ENCODE measurements around the gene TACSTD2.
"Not testable (repeated sequence)": the region's sequence is repeated elsewhere in the genome, so short reads cannot be mapped to it uniquely, and the experiment has no call there.

TACSTD2 gene

DNA sequence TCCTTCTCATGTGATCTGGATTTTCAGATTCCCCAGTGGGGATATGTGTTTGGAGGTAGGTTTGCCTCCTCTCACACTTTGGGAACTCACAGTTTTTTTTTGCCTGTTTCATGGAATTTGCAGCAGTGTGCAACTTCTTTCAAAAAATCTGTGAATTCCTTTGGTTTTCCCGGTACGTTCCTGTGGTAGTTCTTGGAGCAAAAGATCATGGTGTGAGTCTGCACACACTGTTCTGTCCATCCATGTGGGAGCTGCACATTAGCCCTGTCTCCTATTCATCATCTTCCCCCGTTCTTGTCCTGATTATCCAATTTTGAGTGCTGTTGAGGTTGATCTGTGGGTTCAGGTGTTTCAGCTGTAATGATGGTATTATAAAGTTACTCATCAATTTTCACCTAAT is 30.3 kb upstream of the TACSTD2 start:
- H3K9ac ChIP-seq (ENCODE audit: low read length) = no peak overlapping the region

DNA sequence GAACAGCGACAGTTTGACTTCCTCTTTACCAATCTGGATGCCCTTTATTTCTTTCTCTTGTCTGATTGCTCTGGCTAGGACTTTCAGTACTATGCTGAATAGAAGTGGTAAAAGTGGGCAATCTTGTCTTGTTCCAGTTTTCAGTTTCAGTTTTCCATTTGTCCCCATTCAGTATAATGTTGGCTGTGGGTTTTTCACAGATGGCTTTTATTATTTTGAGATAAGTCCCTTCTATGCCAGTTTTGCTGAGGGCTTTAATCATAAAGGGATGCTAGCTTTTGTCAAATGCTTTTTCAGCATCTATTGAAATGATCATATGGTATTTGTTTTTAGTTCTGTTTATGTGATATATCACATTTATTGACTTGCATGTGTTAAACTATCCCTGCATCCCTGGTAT is 24.9 kb upstream of the TACSTD2 start:
- not testable (repeated sequence) for H3K36me3 ChIP-seq (ENCODE audit: control insufficient read depth, insufficient read depth, low read length); H3K4me3 ChIP-seq (ENCODE audit: low read length); H3K27ac ChIP-seq (ENCODE audit: low read depth, low read length); H3K27me3 ChIP-seq (ENCODE audit: control insufficient read depth, insufficient read depth, low read length); H3K4me1 ChIP-seq (ENCODE audit: control insufficient read depth, insufficient read depth, low read length); H3K9ac ChIP-seq (ENCODE audit: low read length)

More for the DNA sequence above, 30.3 kb upstream of the TACSTD2 start:
- H3K27me3 ChIP-seq (ENCODE audit: control insufficient read depth, insufficient read depth, low read length) = no peaks in the 10 kb centered on the region
- no peaks in the 10 kb centered on the region for H3K36me3 ChIP-seq (ENCODE audit: control insufficient read depth, insufficient read depth, low read length)
- H3K4me3 ChIP-seq (ENCODE audit: low read length) = no peak overlapping the region
- H3K4me1 ChIP-seq (ENCODE audit: control insufficient read depth, insufficient read depth, low read length) = no peaks in the 10 kb centered on the region
- H3K27ac ChIP-seq (ENCODE audit: low read depth, low read length) = no peak overlapping the region

DNA sequence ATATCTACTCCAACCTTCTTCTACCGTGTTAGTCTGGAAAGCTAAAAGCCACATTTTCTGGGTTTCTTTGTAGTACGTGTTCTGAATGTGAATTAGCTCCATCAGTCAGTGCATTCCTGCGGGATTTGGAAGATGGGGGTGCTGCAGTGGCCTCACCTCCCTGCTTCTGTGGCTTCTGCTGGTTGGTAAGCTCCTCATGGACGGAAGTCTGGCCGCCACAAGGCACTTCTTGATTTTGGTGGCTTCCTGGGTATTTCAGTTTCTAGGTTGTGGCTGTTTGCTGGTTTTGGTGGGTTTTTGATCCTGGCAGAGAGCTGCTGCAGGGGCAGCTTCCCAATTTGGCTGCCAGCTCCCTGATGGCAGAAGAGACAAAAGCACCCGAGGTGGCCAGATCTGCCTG is 20.9 kb upstream of the TACSTD2 start:
- H3K4me3 ChIP-seq (ENCODE audit: low read length) = no peak overlapping the region
- no peak overlapping the region for H3K27ac ChIP-seq (ENCODE audit: low read depth, low read length)
- no peaks in the 10 kb centered on the region for H3K27me3 ChIP-seq (ENCODE audit: control insufficient read depth, insufficient read depth, low read length)
- H3K36me3 ChIP-seq (ENCODE audit: control insufficient read depth, insufficient read depth, low read length) = no peaks in the 10 kb centered on the region
- peaks cover 4% of the 10 kb centered on the region for H3K4me1 ChIP-seq (ENCODE audit: control insufficient read depth, insufficient read depth, low read length)
- no peak overlapping the region for H3K9ac ChIP-seq (ENCODE audit: low read length)

DNA sequence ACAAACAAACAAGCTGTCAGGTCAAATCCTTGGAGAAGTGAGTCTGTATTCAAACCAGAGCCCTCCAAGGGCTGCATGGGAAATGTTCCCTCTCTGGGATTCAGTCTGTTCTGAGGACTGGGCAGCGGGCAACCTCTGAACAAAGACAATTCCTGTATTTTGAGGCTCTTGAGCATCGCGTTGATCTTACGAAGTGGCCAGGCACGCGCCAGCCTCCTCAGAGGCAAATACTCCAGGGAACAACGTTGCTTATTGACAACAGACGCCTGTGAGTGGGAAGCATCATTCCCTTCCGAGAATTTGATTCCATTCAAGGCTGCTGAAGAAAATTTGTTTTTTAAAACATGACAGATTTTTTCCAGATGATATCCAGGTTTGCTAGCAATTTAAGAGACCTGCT is 20.0 kb upstream of the TACSTD2 start:
- H3K4me3 ChIP-seq (ENCODE audit: low read length) = no peak overlapping the region
- no peak overlapping the region for H3K27ac ChIP-seq (ENCODE audit: low read depth, low read length)

DNA sequence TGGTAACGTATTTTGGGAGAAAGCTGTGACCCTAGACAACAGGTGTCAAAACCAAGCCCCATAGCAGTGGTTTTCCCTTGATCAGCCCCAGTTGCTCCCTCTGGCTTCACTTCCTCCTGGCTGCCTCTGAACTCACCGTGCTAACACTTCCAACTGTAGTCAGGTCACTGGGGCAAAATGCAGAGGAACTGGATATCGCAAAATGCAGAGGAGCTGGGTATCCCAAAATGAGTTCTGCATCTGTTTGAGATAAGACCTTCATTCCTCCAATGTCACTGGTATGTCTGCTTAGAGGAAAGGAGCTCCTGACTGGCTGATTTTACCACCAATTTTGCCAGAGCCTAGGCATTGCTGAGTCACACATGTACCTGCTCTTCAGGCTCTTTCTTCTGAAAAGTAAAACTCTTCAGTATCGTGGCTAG is 19.6 kb upstream of the TACSTD2 start:
- Histone ChIP-seq H3K4me3 (ENCODE audit: low read length) (no peak overlapping the region), H3K9ac (ENCODE audit: low read length) (no peak overlapping the region), H3K27ac (ENCODE audit: low read depth, low read length) (no peak overlapping the region), H3K4me1 (ENCODE audit: control insufficient read depth, insufficient read depth, low read length) (peaks cover 14% of the 10 kb centered on the region), H3K36me3 (ENCODE audit: control insufficient read depth, insufficient read depth, low read length) (no peaks in the 10 kb centered on the region), H3K27me3 (ENCODE audit: control insufficient read depth, insufficient read depth, low read length) (no peaks in the 10 kb centered on the region)

More for the DNA sequence above, 20.0 kb upstream of the TACSTD2 start:
- no peak overlapping the region for H3K9ac ChIP-seq (ENCODE audit: low read length)
- no peaks in the 10 kb centered on the region for H3K36me3 ChIP-seq (ENCODE audit: control insufficient read depth, insufficient read depth, low read length)
- H3K27me3 ChIP-seq (ENCODE audit: control insufficient read depth, insufficient read depth, low read length) = no peaks in the 10 kb centered on the region
- peaks cover 11% of the 10 kb centered on the region for H3K4me1 ChIP-seq (ENCODE audit: control insufficient read depth, insufficient read depth, low read length)

DNA sequence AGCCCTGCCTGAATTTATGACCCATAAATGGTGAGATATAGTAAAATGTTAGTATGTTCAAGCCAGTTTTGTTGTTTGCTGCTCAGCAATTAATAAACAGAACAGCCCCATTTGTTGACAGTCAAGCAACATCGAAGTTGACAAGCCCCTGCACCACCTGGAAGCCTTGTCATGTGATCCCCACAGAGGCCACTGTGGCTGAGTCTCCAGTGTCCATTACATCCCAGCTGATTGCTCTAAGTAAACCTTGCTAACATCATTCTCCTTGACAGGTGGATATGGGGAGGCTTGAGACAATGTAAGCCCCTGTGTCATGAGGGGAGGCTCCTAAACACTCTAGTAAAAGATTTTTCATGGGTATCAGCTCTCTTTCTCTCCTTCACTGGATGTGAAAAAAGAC is 17.5 kb upstream of the TACSTD2 start:
- H3K4me3 ChIP-seq (ENCODE audit: low read length) = no peak overlapping the region
- H3K9ac ChIP-seq (ENCODE audit: low read length) = no peak overlapping the region
- no peaks in the 10 kb centered on the region for H3K36me3 ChIP-seq (ENCODE audit: control insufficient read depth, insufficient read depth, low read length)
- peaks cover 14% of the 10 kb centered on the region for H3K4me1 ChIP-seq (ENCODE audit: control insufficient read depth, insufficient read depth, low read length)
- H3K27ac ChIP-seq (ENCODE audit: low read depth, low read length) = no peak overlapping the region
- no peaks in the 10 kb centered on the region for H3K27me3 ChIP-seq (ENCODE audit: control insufficient read depth, insufficient read depth, low read length)

DNA sequence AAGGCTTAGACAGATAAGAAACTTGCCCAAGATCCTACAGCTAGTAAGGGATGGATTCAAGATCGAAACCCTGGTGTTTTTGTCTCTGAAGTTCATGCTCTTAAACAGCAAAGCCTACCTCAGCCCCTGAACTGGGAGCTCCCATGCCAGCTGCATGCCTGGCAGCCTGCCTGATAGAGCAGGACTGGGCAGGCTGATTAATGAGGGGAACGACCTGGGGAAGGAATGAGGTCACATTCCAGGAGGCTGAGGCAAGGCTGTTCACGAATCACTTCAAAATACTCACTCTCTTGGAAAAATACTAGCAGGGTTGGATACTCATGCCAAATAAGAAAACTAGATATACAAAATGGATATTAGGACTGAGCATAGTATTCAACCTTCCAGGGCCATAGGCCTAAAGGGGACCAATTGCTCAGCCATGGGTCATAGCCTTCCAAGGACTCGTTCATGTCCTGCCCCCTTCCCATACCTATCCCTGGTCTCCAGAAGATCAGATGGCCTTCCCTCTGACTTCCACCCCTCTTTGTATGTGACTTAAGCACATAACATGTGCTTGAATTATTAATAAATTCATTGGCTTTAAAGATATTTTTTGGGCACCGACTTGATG is 15.6 kb upstream of the TACSTD2 start:
- no peaks in the 10 kb centered on the region for H3K36me3 ChIP-seq (ENCODE audit: control insufficient read depth, insufficient read depth, low read length)
- no peak overlapping the region for H3K27ac ChIP-seq (ENCODE audit: low read depth, low read length)
- H3K9ac ChIP-seq (ENCODE audit: low read length) = no peak overlapping the region

DNA sequence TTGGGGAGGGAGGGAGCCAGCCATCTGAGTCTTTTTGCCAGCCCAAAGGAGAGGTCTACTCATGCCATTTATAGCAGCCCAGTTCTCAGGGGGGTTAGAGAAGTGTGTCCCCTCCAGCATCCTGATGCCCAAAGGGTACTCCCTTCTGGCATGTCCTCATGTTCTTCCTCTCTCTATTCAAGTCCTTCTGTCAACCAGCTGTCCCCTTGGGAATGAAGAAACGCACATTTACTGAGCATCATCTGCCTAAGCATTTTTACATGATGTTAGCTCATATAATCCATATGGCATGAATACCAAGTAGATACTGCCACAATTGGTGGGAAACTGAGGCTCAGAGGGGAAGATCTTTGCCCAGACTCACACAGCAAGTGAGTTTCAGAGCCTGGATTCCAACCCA is 14.8 kb upstream of the TACSTD2 start:
- Histone ChIP-seq H3K4me3 (ENCODE audit: low read length) (no peak overlapping the region), H3K4me1 (ENCODE audit: control insufficient read depth, insufficient read depth, low read length) (peaks cover 12% of the 10 kb centered on the region), H3K36me3 (ENCODE audit: control insufficient read depth, insufficient read depth, low read length) (no peaks in the 10 kb centered on the region), H3K27ac (ENCODE audit: low read depth, low read length) (no peak overlapping the region), H3K27me3 (ENCODE audit: control insufficient read depth, insufficient read depth, low read length) (no peaks in the 10 kb centered on the region), H3K9ac (ENCODE audit: low read length) (no peak overlapping the region)

More for the DNA sequence above, 15.6 kb upstream of the TACSTD2 start:
- Histone ChIP-seq H3K27me3 (ENCODE audit: control insufficient read depth, insufficient read depth, low read length) (no peaks in the 10 kb centered on the region), H3K4me1 (ENCODE audit: control insufficient read depth, insufficient read depth, low read length) (peaks cover 14% of the 10 kb centered on the region), H3K4me3 (ENCODE audit: low read length) (no peak overlapping the region)

DNA sequence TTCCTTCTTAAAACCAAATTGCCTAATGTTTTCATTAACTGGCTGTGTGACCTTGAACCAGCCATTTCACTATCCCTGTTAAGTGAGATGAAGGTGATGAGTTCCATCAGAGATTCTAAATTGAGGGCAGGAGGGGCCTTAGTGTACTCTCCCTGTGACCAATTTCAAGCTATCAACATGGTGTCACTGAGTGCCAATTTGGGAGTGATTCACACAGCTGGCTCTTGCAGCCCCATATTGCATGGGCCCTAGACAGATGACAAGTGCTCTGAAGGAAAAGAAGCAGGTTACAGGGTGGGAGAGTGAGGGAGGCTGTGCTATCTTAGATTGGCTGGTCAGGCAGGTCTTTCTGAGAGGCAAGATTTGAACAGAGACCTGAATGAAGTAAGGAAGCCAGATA is 13.0 kb upstream of the TACSTD2 start:
- Histone ChIP-seq H3K4me3 (ENCODE audit: low read length) (no peak overlapping the region), H3K9ac (ENCODE audit: low read length) (no peak overlapping the region), H3K4me1 (ENCODE audit: control insufficient read depth, insufficient read depth, low read length) (peaks cover 15% of the 10 kb centered on the region), H3K36me3 (ENCODE audit: control insufficient read depth, insufficient read depth, low read length) (no peaks in the 10 kb centered on the region), H3K27me3 (ENCODE audit: control insufficient read depth, insufficient read depth, low read length) (no peaks in the 10 kb centered on the region), H3K27ac (ENCODE audit: low read depth, low read length) (no peak overlapping the region)

DNA sequence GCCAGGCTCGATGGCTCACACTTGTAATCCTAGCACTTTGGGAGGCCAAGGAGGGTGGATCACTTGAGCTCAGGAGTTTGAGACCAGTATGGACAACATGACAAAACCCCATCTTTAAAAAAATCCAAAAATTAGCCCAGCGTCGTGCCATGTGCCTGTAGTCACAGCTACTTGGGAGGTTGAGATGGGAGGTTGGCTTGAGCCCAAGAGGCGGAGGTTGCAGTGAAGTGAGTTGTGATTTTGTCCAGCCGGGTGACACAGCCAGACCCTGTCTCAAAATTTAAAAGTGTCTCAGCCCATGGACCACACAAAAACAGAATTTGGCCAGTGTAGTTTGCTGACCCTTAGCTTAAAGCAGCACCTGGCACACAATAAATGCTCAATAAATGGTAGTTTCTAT is 11.3 kb upstream of the TACSTD2 start:
- no peaks in the 10 kb centered on the region for H3K36me3 ChIP-seq (ENCODE audit: control insufficient read depth, insufficient read depth, low read length)
- H3K9ac ChIP-seq (ENCODE audit: low read length) = no peak overlapping the region
- no peaks in the 10 kb centered on the region for H3K27me3 ChIP-seq (ENCODE audit: control insufficient read depth, insufficient read depth, low read length)
- peaks cover 15% of the 10 kb centered on the region for H3K4me1 ChIP-seq (ENCODE audit: control insufficient read depth, insufficient read depth, low read length)
- H3K4me3 ChIP-seq (ENCODE audit: low read length) = no peak overlapping the region
- no peak overlapping the region for H3K27ac ChIP-seq (ENCODE audit: low read depth, low read length)

DNA sequence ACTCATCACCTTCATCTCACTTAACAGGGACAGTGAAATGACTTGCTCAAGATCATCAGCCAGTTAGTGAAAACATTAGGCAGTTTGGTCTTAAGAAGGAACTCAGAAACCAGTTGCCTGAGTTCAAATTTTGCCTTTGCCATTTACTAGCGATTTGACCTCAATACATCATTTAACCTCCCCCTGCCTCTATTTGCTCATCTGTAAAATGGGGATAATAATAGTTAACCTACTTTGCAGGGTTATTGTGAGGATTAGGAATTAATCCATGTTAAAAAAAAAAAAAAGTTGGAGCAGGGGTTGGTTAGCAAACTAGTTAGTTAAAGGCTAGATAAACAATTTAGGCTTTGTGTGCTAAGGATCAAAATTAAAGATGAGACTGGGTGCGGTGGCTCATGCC is 10.6 kb upstream of the TACSTD2 start:
- H3K27me3 ChIP-seq (ENCODE audit: control insufficient read depth, insufficient read depth, low read length) = no peaks in the 10 kb centered on the region
- peaks cover 14% of the 10 kb centered on the region for H3K4me1 ChIP-seq (ENCODE audit: control insufficient read depth, insufficient read depth, low read length)
- no peaks in the 10 kb centered on the region for H3K36me3 ChIP-seq (ENCODE audit: control insufficient read depth, insufficient read depth, low read length)
- H3K9ac ChIP-seq (ENCODE audit: low read length) = no peak overlapping the region
- H3K4me3 ChIP-seq (ENCODE audit: low read length) = no peak overlapping the region
- no peak overlapping the region for H3K27ac ChIP-seq (ENCODE audit: low read depth, low read length)

DNA sequence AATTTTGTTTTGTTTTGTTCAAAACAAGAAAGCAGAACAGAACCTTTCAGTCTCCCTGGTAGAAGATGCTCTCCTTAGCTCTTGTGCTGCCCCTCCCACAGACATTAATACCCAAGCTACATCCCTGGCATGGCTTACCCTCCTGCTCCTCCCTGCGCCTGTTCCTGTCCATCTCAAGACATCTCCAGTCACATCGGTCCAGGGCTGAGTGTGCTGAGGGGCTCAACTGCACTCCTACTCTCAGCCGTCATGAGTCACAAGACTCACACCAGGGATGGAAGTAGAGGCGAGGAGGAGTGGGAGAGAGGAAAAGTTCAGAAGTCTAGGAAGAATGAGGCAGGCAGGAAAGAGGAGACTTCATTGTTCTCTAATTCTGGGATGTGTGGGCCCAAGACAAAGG is 9.2 kb upstream of the TACSTD2 start:
- Histone ChIP-seq H3K4me1 (ENCODE audit: control insufficient read depth, insufficient read depth, low read length) (peaks cover 5% of the 10 kb centered on the region), H3K27ac (ENCODE audit: low read depth, low read length) (no peak overlapping the region), H3K36me3 (ENCODE audit: control insufficient read depth, insufficient read depth, low read length) (no peaks in the 10 kb centered on the region), H3K4me3 (ENCODE audit: low read length) (no peak overlapping the region), H3K9ac (ENCODE audit: low read length) (no peak overlapping the region), H3K27me3 (ENCODE audit: control insufficient read depth, insufficient read depth, low read length) (no peaks in the 10 kb centered on the region)

DNA sequence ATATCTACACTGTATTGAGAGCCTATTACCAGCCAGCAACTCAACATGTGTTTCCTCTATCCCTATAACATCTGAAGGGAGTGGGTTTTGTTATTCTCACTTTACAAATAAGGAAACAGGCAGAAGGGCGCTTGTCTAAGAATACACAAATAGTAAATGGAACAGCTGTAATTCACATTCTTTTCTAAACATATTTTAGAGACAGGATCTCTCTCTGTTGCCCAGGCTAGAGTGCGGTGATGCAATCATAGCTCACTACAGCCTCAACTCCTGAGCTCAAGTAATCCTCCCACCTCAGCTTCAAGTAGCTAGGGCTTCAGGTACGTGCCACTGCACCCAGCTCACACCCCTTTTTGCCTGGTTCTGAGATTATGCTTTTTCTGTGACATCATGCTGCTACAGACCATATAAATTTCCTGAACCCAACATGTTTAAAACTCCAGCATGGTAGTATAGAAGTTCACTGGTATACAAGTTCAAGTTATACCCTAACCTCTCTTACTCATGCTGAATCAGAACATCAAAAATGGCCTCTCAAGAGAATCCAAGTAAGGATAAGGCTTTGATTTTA is 8.6 kb upstream of the TACSTD2 start:
- Histone ChIP-seq H3K27ac (ENCODE audit: low read depth, low read length) (no peak overlapping the region), H3K4me1 (ENCODE audit: control insufficient read depth, insufficient read depth, low read length) (peaks cover 5% of the 10 kb centered on the region), H3K36me3 (ENCODE audit: control insufficient read depth, insufficient read depth, low read length) (no peaks in the 10 kb centered on the region), H3K27me3 (ENCODE audit: control insufficient read depth, insufficient read depth, low read length) (no peaks in the 10 kb centered on the region), H3K9ac (ENCODE audit: low read length) (no peak overlapping the region), H3K4me3 (ENCODE audit: low read length) (no peak overlapping the region)

Data from rectal smooth muscle tissue (tissue), 1 donor.